AG09309 (cell line): Measurements from ENCODE around the gene FOXN1.

Experiments
- DNase-seq: peaks from one replicate; pipeline ENCODE4 v3.0.0-alpha.2; 2010; ENCODE audit warnings: low read depth
- H3K4me3 ChIP-seq: 2 replicates; pipeline ENCODE4 v1.5.1; 2011; ENCODE audit warnings: mild to moderate bottlenecking, low read depth, low read length, moderate library complexity; ENCODE audit not compliant: control insufficient read depth
- CTCF ChIP-seq: IDR thresholded peaks from 2 replicates; pipeline ENCODE4 v1.5.1; 2011; ENCODE audit warnings: mild to moderate bottlenecking, low read depth, low read length, inconsistent platforms; ENCODE audit not compliant: insufficient read depth, control insufficient read depth; ENCODE audit errors: missing control alignments

The FOXN1 gene

GRCh38 chr17:28585851-28586250, 79.7 kb downstream of the FOXN1 start:
- no peak for DNase-seq
- H3K4me3 ChIP-seq: no peak overlapping the region
- TF ChIP-seq CTCF: no peak
